ENCODE data around the gene GPR75. TPM values are rescaled to one million over a fixed set of nuclear protein-coding genes. Genes with fewer than 3 reads are reported as not detected.

The GPR75 gene
- total RNA-seq, 1 experiment from 2014 or later = 2.5 TPM

- CTCF ChIA-PET = no interaction called here
- POLR2A ChIA-PET = no interaction called here
- intact Hi-C loops (cut with micrococcal nuclease; ENCODE audit: unreplicated experiment) (no loop called here), in situ Hi-C loops (cut with HindIII; ENCODE audit: low pct_unique_long_range_greater_than_20kb, low sequenced_read_pairs) (no loop called here)
- Histone ChIP-seq H3K27me3 (ENCODE audit: control insufficient read depth, insufficient read depth, low read length) (no peaks in the 10 kb centered on the region), H3K4me3 (ENCODE audit: low read depth in 2 of 2, low read length in 2 of 2) (no peak overlapping the region), H3K4me1 (ENCODE audit: control insufficient read depth, insufficient read depth, low read length) (no peaks in the 10 kb centered on the region), H3K36me3 (ENCODE audit: control insufficient read depth, insufficient read depth, low read length) (peaks cover 32% of the 10 kb centered on the region), H3K27ac (ENCODE audit: low read length) (no peak overlapping the region), H3K9me3 (ENCODE audit: control insufficient read depth, insufficient read depth, low read depth, low read length) (no peaks in the 10 kb centered on the region)
- DNase-seq (ENCODE audit: low read depth, low spot score) = no peak
- BruUV-seq (replicated peaks) = no TSS peak
- ATAC-seq = no peak
- TF ChIP-seq SIN3A (IDR thresholded peaks at IDR 0.05; ENCODE audit: borderline replicate concordance, insufficient read depth, low read depth, low read length) = no peak
These were observed 48.2 kb downstream of the GPR75 start for GRCh38 chr2:53811601-53812000.

Small RNAs within 50 kb of the gene (microRNA-seq; reads per million reads assigned to microRNA genes)
- not detected for gene MIR3682 (ENCODE audit: unreplicated experiment)

Other genes starting within 250 kb of the GPR75 start
- gene CHAC2, start 92.2 kb downstream of the GPR75 start, total RNA-seq (2021; ENCODE audit: unreplicated experiment) = 7.6 TPM
- 12.9 TPM for gene ASB3, start 73.0 kb downstream of the GPR75 start, total RNA-seq (2021; ENCODE audit: unreplicated experiment)
- 43.9 TPM for gene ERLEC1, start 72.9 kb downstream of the GPR75 start, total RNA-seq (2021; ENCODE audit: unreplicated experiment)
- gene PSME4, start 111.0 kb upstream of the GPR75 start, total RNA-seq (2021; ENCODE audit: unreplicated experiment) = 63.2 TPM